ACC112 (cell line): ENCODE results near the gene EBLN2.

Experiments used
- H2AFZ ChIP-seq: fragments of 200-600 bp; sonication (generic); one replicate; pipeline ENCODE4 v1.6.0; 2017; ENCODE audit warnings: antibody characterized with exemption, low read length; ENCODE audit not compliant: unreplicated experiment
- H3K27ac ChIP-seq: fragments of 200-600 bp; sonication (generic); 2 replicates; pipeline ENCODE4 v1.5.1; 2014; ENCODE audit warnings: low read depth, mild to moderate bottlenecking, antibody characterized with exemption, low read length, moderate library complexity
- H3K27me3 ChIP-seq: fragments of 200-600 bp; sonication (generic); 2 replicates; pipeline ENCODE4 v1.6.1; 2014; ENCODE audit warnings: mild to moderate bottlenecking, antibody characterized with exemption, low read length, moderate library complexity, mixed read lengths; ENCODE audit not compliant: insufficient read depth
- H3K36me3 ChIP-seq: fragments of 200-600 bp; sonication (generic); 2 replicates; pipeline ENCODE4 v1.6.1; 2016; ENCODE audit warnings: mild to moderate bottlenecking, antibody characterized with exemption, low read length, moderate library complexity, mixed read lengths; ENCODE audit not compliant: insufficient read depth
- H3K4me1 ChIP-seq: fragments of 200-600 bp; sonication (generic); one replicate; pipeline ENCODE4 v1.6.1; 2016; ENCODE audit warnings: low read length, mixed read lengths; ENCODE audit not compliant: insufficient read depth, unreplicated experiment, control insufficient read depth
- H3K4me3 ChIP-seq: fragments of 200-600 bp; sonication (generic); 2 replicates; pipeline ENCODE4 v1.5.1; 2014; ENCODE audit warnings: mild to moderate bottlenecking, low read depth, low read length
- H3K79me2 ChIP-seq: fragments of 200-600 bp; sonication (generic); one replicate; pipeline ENCODE4 v1.6.0; 2016; ENCODE audit warnings: low read length; ENCODE audit not compliant: control insufficient read depth, unreplicated experiment, insufficient read depth

EBLN2 gene

GRCh38 chr3:73101881-73102280 is 40.4 kb downstream of the EBLN2 start:
- Histone ChIP-seq H3K36me3 (no peaks in the 10 kb centered on the region), H3K79me2 (no peaks in the 10 kb centered on the region), H3K4me1 (no peaks in the 10 kb centered on the region), H3K27ac (no peak overlapping the region), H3K4me3 (no peak overlapping the region), H2AFZ (no peak overlapping the region), H3K27me3 (no peaks in the 10 kb centered on the region; the same call in 1 of the 2 replicates)

- Histone ChIP-seq H3K36me3 (no peaks in the 10 kb centered on the region), H3K79me2 (no peaks in the 10 kb centered on the region)
Measured at GRCh38 chr3:73107215-73107614, 45.8 kb downstream of the EBLN2 start.

GRCh38 chr3:73107676-73108187 is 46.3 kb downstream of the EBLN2 start:
- Histone ChIP-seq H3K27me3 (no peaks in the 10 kb centered on the region), H3K36me3 (no peaks in the 10 kb centered on the region), H3K79me2 (no peaks in the 10 kb centered on the region), H3K4me3 (no peak overlapping the region), H3K4me1 (no peaks in the 10 kb centered on the region), H3K27ac (no peak overlapping the region), H2AFZ (no peak overlapping the region)

More at GRCh38 chr3:73107215-73107614, 45.8 kb downstream of the EBLN2 start:
- H3K27ac ChIP-seq = no peak overlapping the region
- no peak overlapping the region for H3K4me3 ChIP-seq
- H3K27me3 ChIP-seq = no peaks in the 10 kb centered on the region
- H3K4me1 ChIP-seq = no peaks in the 10 kb centered on the region
- H2AFZ ChIP-seq = no peak overlapping the region

- H2AFZ ChIP-seq = no peak overlapping the region
- H3K4me1 ChIP-seq = no peaks in the 10 kb centered on the region
- H3K79me2 ChIP-seq = no peaks in the 10 kb centered on the region
- H3K4me3 ChIP-seq = no peak overlapping the region
- H3K36me3 ChIP-seq = no peaks in the 10 kb centered on the region
- no peaks in the 10 kb centered on the region for H3K27me3 ChIP-seq
- no peak overlapping the region for H3K27ac ChIP-seq
Measured at GRCh38 chr3:73108750-73109149, 47.3 kb downstream of the EBLN2 start.

GRCh38 chr3:73110530-73110929 is 49.1 kb downstream of the EBLN2 start:
- no peaks in the 10 kb centered on the region for H3K4me1 ChIP-seq
- H3K4me3 ChIP-seq = no peak overlapping the region
- no peaks in the 10 kb centered on the region for H3K79me2 ChIP-seq
- no peaks in the 10 kb centered on the region for H3K27me3 ChIP-seq
- no peak overlapping the region for H3K27ac ChIP-seq
- no peaks in the 10 kb centered on the region for H3K36me3 ChIP-seq
- H2AFZ ChIP-seq = no peak overlapping the region
